D721Med (cell line): ENCODE results near the gene NEDD4L.
A peak's percentile ranks its signal among the peaks of the same experiment; 100 is the strongest.

ENCODE experiments used
- DNase-seq: peaks from one replicate; pipeline ENCODE4 v3.0.0; 2011; ENCODE audit warnings: low spot score; ENCODE audit not compliant: insufficient read length
- FAIRE-seq: peaks from 2 replicates; lab custom pipeline; 2011; peaks lifted over from hg19 to GRCh38; lab: Jason Lieb, UNC
- CTCF ChIP-seq: IDR thresholded peaks from 2 replicates; pipeline ENCODE4 v1.5.1; 2012; ENCODE audit warnings: mild to moderate bottlenecking, control low read depth; ENCODE audit not compliant: insufficient read depth; ENCODE audit errors: missing control alignments

Gene NEDD4L

GRCh38 chr18:58037163-58037562, 6.9 kb upstream of the NEDD4L start:
- FAIRE-seq, result no peak
- TF ChIP-seq CTCF, result no peak
- no peak for DNase-seq

DNA sequence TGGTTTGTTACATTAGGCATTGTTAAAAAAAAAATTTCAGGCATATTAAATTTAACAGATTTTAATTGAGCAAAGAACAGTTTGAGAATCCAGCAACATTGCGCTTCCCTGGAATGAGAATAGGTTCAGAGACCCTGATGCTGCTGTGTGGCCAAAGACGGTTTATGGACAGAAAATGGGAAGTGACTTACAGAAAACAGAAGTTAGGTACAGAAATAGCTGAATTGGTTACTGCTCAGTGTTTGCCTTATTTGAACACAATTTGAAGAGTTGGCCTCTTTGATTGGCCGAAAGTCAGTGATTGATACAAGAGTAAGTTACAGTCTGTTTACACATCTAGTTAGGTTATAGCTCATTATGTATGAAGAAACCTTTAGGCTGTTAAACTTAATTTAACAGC, 6.0 kb upstream of the NEDD4L start:
- TF ChIP-seq CTCF, result no peak
- peak; percentile 95 for FAIRE-seq
- DNase-seq, result no peak

DNA sequence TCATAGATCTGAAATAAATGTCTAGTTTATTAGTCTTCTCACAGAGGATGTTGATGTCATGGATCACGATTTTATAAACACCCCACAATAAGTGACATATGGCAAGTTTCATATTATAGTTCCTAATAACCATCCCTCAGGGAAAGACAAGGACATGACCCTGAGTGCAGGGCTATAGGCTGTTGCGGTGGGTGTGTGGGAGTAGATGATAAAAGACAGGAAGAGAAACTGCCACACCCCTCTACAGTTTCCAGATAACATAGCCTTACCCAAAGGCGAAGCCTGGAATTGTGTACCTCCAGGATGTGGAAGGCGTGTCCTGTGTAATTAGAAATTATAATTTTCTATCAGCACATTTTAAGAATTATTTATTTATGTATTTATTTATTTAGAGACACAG, 2.4 kb upstream of the NEDD4L start:
- DNase-seq, result no peak
- TF ChIP-seq CTCF, result no peak
- peak; percentile 95 for FAIRE-seq

DNA sequence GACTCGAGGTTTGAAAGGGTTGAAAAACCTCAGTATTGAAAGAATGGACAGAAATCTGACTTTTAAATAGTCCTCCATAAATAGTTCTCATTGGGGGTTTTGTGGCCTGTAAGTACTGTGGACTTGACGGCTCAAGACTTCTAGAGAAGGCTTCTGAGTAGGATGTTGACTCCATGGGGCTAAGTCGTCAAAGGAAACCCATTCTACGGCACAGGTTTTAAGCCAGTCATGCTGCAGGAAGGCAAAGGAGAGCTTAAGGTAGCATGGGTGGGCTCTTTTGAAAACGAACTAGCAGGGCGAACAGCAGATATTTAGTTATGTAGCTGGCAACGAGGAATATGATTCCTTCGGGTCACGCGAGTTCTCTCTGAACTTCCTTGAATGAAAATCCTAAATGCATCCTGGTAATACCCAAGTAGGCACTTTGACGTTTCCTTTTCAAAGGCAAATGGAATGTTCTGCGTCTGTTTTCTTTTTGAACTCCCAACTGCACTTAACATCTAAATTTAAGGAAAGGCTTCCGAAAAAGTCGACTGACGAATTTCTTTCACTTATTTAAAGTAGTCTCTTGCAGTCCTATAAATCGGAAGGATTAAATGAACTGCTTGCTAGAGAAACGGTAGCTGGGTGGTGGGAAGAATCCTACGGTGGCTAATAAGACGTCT, 1.1 kb upstream of the NEDD4L start:
- DNase-seq (no peak), FAIRE-seq (peak; percentile 99)
- no peak for TF ChIP-seq CTCF

DNA sequence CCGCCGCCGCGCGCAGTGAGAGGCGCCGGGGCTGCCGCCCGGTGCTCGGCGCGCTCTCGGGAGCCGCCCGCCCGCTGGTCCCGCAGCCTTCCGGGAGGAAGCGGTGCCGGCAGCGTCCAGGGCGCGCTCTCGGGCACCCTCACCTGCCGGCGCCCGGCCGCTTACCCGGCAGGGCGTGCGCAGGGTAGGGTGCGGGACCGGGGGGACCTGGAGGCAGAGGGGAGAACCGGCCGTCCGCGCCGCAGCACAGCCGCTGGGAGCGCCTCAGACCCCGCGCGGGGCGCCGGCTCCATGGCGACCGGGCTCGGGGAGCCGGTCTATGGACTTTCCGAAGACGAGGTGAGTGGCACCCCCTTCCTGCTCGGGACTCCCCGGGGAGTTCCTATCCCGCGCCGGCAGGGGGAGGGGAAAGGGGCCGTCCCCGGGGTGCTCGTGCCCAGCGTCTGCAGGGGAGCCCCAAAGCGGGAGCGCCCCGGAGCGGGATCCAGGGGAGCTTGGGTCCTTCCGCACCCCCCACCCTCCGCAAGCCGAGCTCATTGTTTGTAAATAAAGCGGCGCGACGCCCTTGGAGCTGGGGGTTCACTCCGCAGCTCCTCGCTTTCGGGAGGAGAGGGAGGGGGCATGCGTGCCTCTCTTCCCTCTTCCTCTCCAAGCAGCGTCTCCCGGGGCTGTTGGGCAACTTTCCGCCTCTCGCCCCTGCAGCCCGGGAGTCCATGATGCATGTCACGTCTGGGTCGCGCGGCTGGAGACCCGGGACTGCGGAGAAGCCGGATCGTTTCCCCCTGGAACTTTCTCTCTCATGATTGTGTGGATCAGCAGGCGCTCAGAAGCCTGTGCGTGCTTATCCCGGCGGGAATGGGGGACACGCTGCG, 580 bp downstream of the NEDD4L start:
- FAIRE-seq (no peak), DNase-seq (no peak)
- TF ChIP-seq CTCF, result no peak

GRCh38 chr18:58045242-58046092, 1.4 kb downstream of the NEDD4L start:
- no peak for TF ChIP-seq CTCF
- FAIRE-seq, result no peak
- no peak for DNase-seq
